Osteoblast (primary cell): ENCODE measurements around the gene TMEM38B. TPM values are rescaled to one million over a fixed set of nuclear protein-coding genes. Genes with fewer than 3 reads are reported as not detected.

Source experiments
- DNase-seq: peaks from one replicate; pipeline ENCODE4 v3.0.0; 2011; ENCODE audit warnings: low spot score, mixed read lengths; ENCODE audit not compliant: insufficient read length; ENCODE audit errors: missing footprints
- H2AFZ ChIP-seq: 2 replicates; pipeline ENCODE4 v1.6.0; 2011; ENCODE audit warnings: mild to moderate bottlenecking, low read length
- H3K27ac ChIP-seq: 2 replicates; pipeline ENCODE4 v1.5.1; 2011; ENCODE audit warnings: mild to moderate bottlenecking, low read depth, low read length, moderate library complexity
- H3K27me3 ChIP-seq: 2 replicates; pipeline ENCODE4 v1.6.0; 2012; ENCODE audit warnings: mild to moderate bottlenecking, control low read depth, inconsistent platforms, low read length, moderate library complexity; ENCODE audit not compliant: insufficient read depth
- H3K36me3 ChIP-seq: 2 replicates; pipeline ENCODE4 v1.5.1; 2011; ENCODE audit warnings: mild to moderate bottlenecking, low read length, control low read depth, moderate library complexity; ENCODE audit not compliant: insufficient read depth
- H3K4me1 ChIP-seq: 2 replicates; pipeline ENCODE4 v1.5.1; 2011; ENCODE audit warnings: mild to moderate bottlenecking, low read length, control low read depth, moderate library complexity; ENCODE audit not compliant: insufficient read depth
- H3K4me2 ChIP-seq: 2 replicates; pipeline ENCODE4 v1.6.0; 2011; ENCODE audit warnings: mild to moderate bottlenecking, low read length; ENCODE audit not compliant: insufficient read depth
- H3K4me3 ChIP-seq: fragments of 200-600 bp; sonication (generic); 3 replicates; pipeline ENCODE4 v1.5.1; 2012; ENCODE audit warnings: mild to moderate bottlenecking, low read length, inconsistent platforms; ENCODE audit not compliant: insufficient read depth
- H3K79me2 ChIP-seq: 2 replicates; pipeline ENCODE4 v1.6.0; 2012; ENCODE audit warnings: mild to moderate bottlenecking, low read length, control low read depth, inconsistent platforms; ENCODE audit not compliant: insufficient read depth
- H3K9me3 ChIP-seq: 2 replicates; pipeline ENCODE4 v1.5.1; 2011; ENCODE audit warnings: low read depth, low read length, control low read depth
- H4K20me1 ChIP-seq: 2 replicates; pipeline ENCODE4 v1.6.0; 2012; ENCODE audit warnings: mild to moderate bottlenecking, low read length, control low read depth; ENCODE audit not compliant: insufficient read depth
- total RNA-seq: library from RNA; depleted of rRNA; stranded (reverse); fragments of >200 nt; gene quantifications from 2 replicates; pipeline ENCODE4 v1.2.3, GENCODE V29; 2012
- TF ChIP-seq, protein P1 (sequence below): IDR thresholded peaks from 2 replicates; pipeline ENCODE4 v1.5.1; 2011; ENCODE audit warnings: mild to moderate bottlenecking, low read depth, low read length, moderate library complexity; ENCODE audit errors: extremely low read depth

TMEM38B gene
- total RNA-seq, 1 donor: 22.4 TPM

- no peaks in the 10 kb centered on the region for H3K79me2 ChIP-seq
- no peaks in the 10 kb centered on the region for H4K20me1 ChIP-seq
- H2AFZ ChIP-seq: no peak overlapping the region
- peaks cover 7% of the 10 kb centered on the region for H3K27me3 ChIP-seq
- no peaks in the 10 kb centered on the region for H3K4me1 ChIP-seq
- H3K36me3 ChIP-seq: no peaks in the 10 kb centered on the region
- DNase-seq: no peak
- no peak overlapping the region for H3K4me3 ChIP-seq
- TF ChIP-seq, protein P1, sequence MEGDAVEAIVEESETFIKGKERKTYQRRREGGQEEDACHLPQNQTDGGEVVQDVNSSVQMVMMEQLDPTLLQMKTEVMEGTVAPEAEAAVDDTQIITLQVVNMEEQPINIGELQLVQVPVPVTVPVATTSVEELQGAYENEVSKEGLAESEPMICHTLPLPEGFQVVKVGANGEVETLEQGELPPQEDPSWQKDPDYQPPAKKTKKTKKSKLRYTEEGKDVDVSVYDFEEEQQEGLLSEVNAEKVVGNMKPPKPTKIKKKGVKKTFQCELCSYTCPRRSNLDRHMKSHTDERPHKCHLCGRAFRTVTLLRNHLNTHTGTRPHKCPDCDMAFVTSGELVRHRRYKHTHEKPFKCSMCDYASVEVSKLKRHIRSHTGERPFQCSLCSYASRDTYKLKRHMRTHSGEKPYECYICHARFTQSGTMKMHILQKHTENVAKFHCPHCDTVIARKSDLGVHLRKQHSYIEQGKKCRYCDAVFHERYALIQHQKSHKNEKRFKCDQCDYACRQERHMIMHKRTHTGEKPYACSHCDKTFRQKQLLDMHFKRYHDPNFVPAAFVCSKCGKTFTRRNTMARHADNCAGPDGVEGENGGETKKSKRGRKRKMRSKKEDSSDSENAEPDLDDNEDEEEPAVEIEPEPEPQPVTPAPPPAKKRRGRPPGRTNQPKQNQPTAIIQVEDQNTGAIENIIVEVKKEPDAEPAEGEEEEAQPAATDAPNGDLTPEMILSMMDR: no peak
- no peak overlapping the region for H3K27ac ChIP-seq
- no peaks in the 10 kb centered on the region for H3K9me3 ChIP-seq
- H3K4me2 ChIP-seq: no peak overlapping the region
These were observed 23.6 kb upstream of the TMEM38B start for GRCh38 chr9:105670775-105671174.

GRCh38 chr9:105672711-105673234, 21.6 kb upstream of the TMEM38B start:
- TF ChIP-seq, protein P1: no peak
- no peak overlapping the region for H3K4me3 ChIP-seq
- no peaks in the 10 kb centered on the region for H3K9me3 ChIP-seq
- no peak overlapping the region for H3K4me2 ChIP-seq
- H3K4me1 ChIP-seq: no peaks in the 10 kb centered on the region
- no peak for DNase-seq
- H4K20me1 ChIP-seq: no peaks in the 10 kb centered on the region
- peaks cover 3% of the 10 kb centered on the region for H3K27me3 ChIP-seq
- no peak overlapping the region for H3K27ac ChIP-seq
- H3K36me3 ChIP-seq: no peaks in the 10 kb centered on the region
- H3K79me2 ChIP-seq: no peaks in the 10 kb centered on the region
- H2AFZ ChIP-seq: no peak overlapping the region

GRCh38 chr9:105673850-105674387, 20.4 kb upstream of the TMEM38B start:
- no peak overlapping the region for H3K4me2 ChIP-seq
- TF ChIP-seq, protein P1: no peak
- no peaks in the 10 kb centered on the region for H3K79me2 ChIP-seq

DNA sequence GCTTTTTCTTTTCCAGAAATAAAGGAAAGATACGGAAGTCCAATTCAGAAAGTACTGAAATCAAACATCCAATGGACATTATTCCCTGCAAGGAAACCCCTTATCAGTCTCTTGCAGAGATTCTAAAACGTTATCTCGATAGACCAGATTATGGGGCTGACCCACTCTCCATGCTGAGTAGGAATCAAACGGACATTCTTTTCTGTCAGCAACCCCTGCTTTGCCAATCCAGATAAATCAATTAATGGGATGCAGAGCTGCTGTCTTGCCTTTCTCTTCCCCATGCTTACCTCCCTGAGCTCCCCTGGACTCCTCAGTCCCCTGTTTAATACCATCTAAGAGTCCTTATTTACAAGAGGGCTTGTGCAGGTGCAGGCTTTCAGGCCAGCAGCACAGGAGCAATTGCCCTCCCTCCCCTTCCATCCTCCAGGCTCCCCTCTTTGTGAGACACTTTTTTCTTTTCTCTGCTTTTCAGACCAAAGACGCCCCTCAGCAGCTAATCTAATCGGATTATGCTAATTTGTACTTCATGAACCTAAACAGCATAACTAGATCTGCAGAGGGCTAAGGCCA, 17.9 kb upstream of the TMEM38B start:
- Histone ChIP-seq H3K4me3 (no peak overlapping the region), H3K4me1 (no peaks in the 10 kb centered on the region), H3K9me3 (no peaks in the 10 kb centered on the region), H3K79me2 (no peaks in the 10 kb centered on the region), H4K20me1 (no peaks in the 10 kb centered on the region), H3K4me2 (no peak overlapping the region), H3K27ac (no peak overlapping the region), H3K27me3 (no peaks in the 10 kb centered on the region), H3K36me3 (no peaks in the 10 kb centered on the region), H2AFZ (no peak overlapping the region)
- TF ChIP-seq, protein P1: no peak
- no peak for DNase-seq

More at GRCh38 chr9:105673850-105674387, 20.4 kb upstream of the TMEM38B start:
- H3K4me3 ChIP-seq: no peak overlapping the region
- no peaks in the 10 kb centered on the region for H3K36me3 ChIP-seq
- DNase-seq: no peak
- H3K27ac ChIP-seq: no peak overlapping the region
- H3K27me3 ChIP-seq: no peaks in the 10 kb centered on the region
- no peaks in the 10 kb centered on the region for H3K9me3 ChIP-seq
- H2AFZ ChIP-seq: no peak overlapping the region
- H4K20me1 ChIP-seq: no peaks in the 10 kb centered on the region
- no peaks in the 10 kb centered on the region for H3K4me1 ChIP-seq
